GM12801 (cell line): ENCODE measurements around the gene IFI30.

ENCODE experiments used
- TF ChIP-seq, protein P1 (sequence below): IDR thresholded peaks from one replicate; pipeline ENCODE4 v1.5.1; 2011; ENCODE audit warnings: control low read depth; ENCODE audit not compliant: insufficient read length; ENCODE audit errors: extremely low read depth

IFI30 gene

DNA sequence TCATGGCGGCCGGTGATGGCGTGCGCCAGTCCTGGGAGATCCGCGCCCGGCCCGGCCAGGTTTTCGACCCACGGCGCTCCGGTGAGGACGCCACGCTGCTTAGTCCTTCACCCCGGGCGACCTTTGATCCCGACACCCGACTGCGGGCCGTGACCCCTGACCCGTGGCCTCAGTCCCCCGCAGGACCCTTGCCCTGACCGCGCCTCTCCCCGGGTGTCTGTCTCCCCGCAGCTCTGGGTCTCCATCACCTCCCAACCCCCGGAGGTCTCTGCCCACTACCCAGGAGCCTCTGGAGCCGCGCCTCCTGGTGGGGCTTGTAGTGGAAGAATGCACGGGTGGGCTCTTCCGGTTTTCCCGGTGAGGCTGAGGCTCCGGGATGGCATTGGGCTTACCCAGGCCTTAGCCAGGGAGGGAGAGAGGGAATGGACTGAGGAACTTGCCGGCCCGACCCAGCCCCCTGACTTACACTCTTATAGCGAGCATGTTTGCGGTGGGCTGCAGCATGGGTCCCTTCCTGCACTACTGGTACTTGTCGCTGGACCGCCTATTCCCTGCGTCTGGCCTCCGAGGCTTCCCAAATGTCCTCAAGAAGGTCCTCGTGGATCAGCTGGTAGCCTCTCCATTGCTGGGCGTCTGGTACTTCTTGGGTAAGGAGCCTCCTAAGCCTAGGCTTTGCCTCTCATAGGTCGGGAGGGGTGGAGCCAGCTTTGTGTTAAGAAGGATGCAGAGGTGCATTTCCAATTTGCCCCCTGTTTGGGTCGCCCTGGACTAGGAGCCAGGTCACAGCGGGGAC is 20.0 kb downstream of the IFI30 start:
- TF ChIP-seq, protein P1, sequence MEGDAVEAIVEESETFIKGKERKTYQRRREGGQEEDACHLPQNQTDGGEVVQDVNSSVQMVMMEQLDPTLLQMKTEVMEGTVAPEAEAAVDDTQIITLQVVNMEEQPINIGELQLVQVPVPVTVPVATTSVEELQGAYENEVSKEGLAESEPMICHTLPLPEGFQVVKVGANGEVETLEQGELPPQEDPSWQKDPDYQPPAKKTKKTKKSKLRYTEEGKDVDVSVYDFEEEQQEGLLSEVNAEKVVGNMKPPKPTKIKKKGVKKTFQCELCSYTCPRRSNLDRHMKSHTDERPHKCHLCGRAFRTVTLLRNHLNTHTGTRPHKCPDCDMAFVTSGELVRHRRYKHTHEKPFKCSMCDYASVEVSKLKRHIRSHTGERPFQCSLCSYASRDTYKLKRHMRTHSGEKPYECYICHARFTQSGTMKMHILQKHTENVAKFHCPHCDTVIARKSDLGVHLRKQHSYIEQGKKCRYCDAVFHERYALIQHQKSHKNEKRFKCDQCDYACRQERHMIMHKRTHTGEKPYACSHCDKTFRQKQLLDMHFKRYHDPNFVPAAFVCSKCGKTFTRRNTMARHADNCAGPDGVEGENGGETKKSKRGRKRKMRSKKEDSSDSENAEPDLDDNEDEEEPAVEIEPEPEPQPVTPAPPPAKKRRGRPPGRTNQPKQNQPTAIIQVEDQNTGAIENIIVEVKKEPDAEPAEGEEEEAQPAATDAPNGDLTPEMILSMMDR, result no peak

- TF ChIP-seq, protein P1, result no peak
Observed at GRCh38 chr19:18194181-18194530, 20.5 kb downstream of the IFI30 start.

- TF ChIP-seq, protein P1, result no peak
Observed at GRCh38 chr19:18194554-18195238, 21.1 kb downstream of the IFI30 start.

DNA sequence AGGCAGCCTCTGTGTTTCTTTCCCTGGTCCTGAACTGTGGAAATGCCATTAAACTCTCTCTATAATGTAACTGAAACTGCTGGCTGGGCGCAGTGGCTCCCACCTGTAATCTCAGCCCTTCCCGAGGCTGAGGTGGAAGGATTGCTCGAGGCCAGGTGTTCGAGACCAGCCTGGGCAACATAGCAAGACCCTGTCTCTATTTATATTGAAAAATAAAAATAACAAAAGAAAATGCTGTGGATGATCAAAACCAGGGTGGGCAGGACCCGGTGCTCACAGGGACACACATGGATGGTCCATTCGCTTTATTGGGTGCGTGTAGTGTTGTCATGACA is 22.9 kb downstream of the IFI30 start:
- TF ChIP-seq, protein P1, result no peak

- TF ChIP-seq, protein P1, result no peak
Observed at GRCh38 chr19:18197306-18197705, 23.7 kb downstream of the IFI30 start.

DNA sequence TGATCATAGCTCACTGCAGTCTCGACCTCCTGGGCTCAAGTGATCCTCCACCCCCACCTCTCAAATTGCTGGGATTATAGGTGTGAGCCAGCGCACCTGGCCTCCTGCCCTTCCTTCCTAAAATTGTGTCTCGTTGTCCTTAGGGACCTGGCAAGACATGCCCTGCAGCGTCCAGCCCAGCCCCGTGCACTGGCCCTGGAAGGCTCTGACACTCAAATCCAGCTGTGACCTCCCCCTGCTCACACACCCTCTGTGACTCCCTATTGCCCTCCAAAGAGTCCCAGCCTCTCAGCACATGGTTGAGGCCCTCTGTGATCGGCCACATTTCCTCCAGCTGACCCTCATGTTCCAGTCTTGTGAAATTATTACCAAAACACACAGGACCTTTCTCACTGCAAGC is 24.3 kb downstream of the IFI30 start:
- TF ChIP-seq, protein P1, result no peak

GRCh38 chr19:18198374-18198773 is 24.8 kb downstream of the IFI30 start:
- TF ChIP-seq, protein P1, result no peak
